Activated T-helper 1 cell treated with Interleukin-2 at 50 U/mL for 16 hours (primary cell): ENCODE results near the gene ZC3H15.

ENCODE experiments used
- DNase-seq: peaks from one replicate; pipeline ENCODE4 v3.0.0-alpha.2; 2020; ENCODE audit warnings: low read depth

The ZC3H15 gene

GRCh38 chr2:186542002-186542401 lies 55.9 kb downstream of the ZC3H15 start:
- DNase-seq: no peak

- no peak for DNase-seq
Observed at GRCh38 chr2:186543561-186544131, 57.6 kb downstream of the ZC3H15 start.

GRCh38 chr2:186544255-186544675 lies 58.2 kb downstream of the ZC3H15 start:
- no peak for DNase-seq

GRCh38 chr2:186546846-186547245 lies 60.8 kb downstream of the ZC3H15 start:
- no peak for DNase-seq

DNA sequence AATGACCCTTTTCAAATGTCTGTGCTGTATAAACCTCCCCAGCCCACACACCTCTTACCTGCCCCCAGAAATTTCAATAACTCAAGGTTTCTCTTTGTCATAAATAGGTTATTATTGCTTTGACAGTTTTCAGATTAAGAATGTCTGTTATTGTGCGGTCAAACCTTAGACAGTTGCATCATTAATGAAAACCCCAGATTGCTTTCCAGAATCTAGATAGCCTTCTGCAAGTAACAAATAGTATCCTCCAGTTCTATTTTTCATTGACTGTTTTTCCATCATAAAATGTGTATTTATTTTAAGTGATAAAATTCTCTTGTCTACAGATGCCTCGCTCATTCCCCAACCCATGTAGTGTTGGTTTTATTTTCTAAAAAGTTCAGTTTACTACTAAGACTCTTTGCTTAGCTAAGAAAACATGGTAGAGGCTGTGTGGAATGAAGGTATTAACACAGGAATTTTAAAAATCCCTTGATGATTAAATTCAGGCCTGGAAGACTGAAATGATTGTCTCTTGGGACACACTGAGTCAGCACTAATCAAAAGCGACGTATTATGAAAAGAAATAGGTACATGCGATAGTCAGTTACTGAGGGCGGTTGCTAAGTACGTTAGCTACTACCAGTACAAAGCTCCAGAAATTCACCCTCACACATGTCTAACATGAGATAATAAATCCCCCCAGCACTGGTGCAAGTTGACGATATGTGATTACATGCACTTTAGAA lies 65.4 kb downstream of the ZC3H15 start:
- DNase-seq: no peak

DNA sequence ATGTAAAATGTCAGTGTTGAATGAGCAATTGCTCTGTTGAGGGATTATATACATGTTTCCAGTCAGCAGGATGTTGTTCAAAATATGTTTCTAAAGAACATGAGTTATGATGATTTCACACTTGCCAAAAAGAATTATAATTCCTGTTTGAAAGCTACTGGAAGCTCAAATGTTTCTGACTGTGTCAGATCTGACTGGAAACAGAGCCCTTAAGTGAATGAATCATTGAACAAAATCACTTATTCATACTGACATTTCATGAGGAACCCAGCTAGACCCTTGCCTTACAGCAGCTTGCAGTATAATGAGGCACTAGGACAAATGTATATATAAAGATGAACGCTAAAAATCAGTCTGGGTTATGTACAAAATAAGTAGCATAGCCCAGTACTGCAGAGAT lies 68.4 kb downstream of the ZC3H15 start:
- DNase-seq: no peak

- no peak for DNase-seq
Observed at GRCh38 chr2:186554850-186555671, 69.0 kb downstream of the ZC3H15 start.

- DNase-seq: no peak
Observed at GRCh38 chr2:186558512-186559276, 72.6 kb downstream of the ZC3H15 start.
